HG02678 (cell line): ENCODE results near the gene PRPF40B.
"Not testable (repeated sequence)": the region's sequence is repeated elsewhere in the genome, so short reads cannot be mapped to it uniquely, and the experiment has no call there.

ENCODE experiments used
- ATAC-seq: cut with Tn5 transposase; IDR thresholded peaks from one replicate; pipeline ENCODE4 v1.9.1; 2021; ENCODE audit warnings: mild to moderate bottlenecking, moderate library complexity; ENCODE audit not compliant: unreplicated experiment

Gene PRPF40B

GRCh38 chr12:49609059-49609874 is 14.1 kb upstream of the PRPF40B start:
- ATAC-seq, result no peak

GRCh38 chr12:49609875-49610154 is 13.5 kb upstream of the PRPF40B start:
- no peak for ATAC-seq

- not testable (repeated sequence) for ATAC-seq
Measured at GRCh38 chr12:49610785-49611184, 12.6 kb upstream of the PRPF40B start.

- ATAC-seq, result no peak
Measured at GRCh38 chr12:49612210-49612609, 11.2 kb upstream of the PRPF40B start.

GRCh38 chr12:49615725-49616124 is 7.6 kb upstream of the PRPF40B start:
- no peak for ATAC-seq

- no peak for ATAC-seq
Measured at GRCh38 chr12:49616533-49617219, 6.7 kb upstream of the PRPF40B start.

GRCh38 chr12:49618576-49618975 is 4.8 kb upstream of the PRPF40B start:
- ATAC-seq, result no peak

GRCh38 chr12:49619286-49619685 is 4.1 kb upstream of the PRPF40B start:
- ATAC-seq, result no peak

- no peak for ATAC-seq
Measured at GRCh38 chr12:49621651-49622500, 1.5 kb upstream of the PRPF40B start.

GRCh38 chr12:49622501-49623141 is 740 bp upstream of the PRPF40B start:
- peak; percentile 22 for ATAC-seq

- no peak for ATAC-seq
Measured at GRCh38 chr12:49624921-49625577, 1.7 kb downstream of the PRPF40B start.

GRCh38 chr12:49626169-49626835 is 2.9 kb downstream of the PRPF40B start:
- ATAC-seq, result no peak

GRCh38 chr12:49626836-49627235 is 3.5 kb downstream of the PRPF40B start:
- no peak for ATAC-seq

GRCh38 chr12:49627752-49628360 is 4.5 kb downstream of the PRPF40B start:
- no peak for ATAC-seq

- ATAC-seq, result no peak
Measured at GRCh38 chr12:49631336-49631907, 8.1 kb downstream of the PRPF40B start.

GRCh38 chr12:49632401-49632800 is 9.0 kb downstream of the PRPF40B start:
- ATAC-seq, result no peak

- no peak for ATAC-seq
Measured at GRCh38 chr12:49632986-49633702, 9.8 kb downstream of the PRPF40B start.

- no peak for ATAC-seq
Measured at GRCh38 chr12:49633703-49634345, 10.5 kb downstream of the PRPF40B start.
